Central memory CD8-positive, alpha-beta T cell (primary cell): ENCODE measurements around the gene TMEM39A.
A peak's percentile ranks its signal among the peaks of the same experiment; 100 is the strongest.

Experiments used
- ATAC-seq: fragments of 150-1000 bp; cut with Tn5 transposase; replicated peaks from 2 replicates; pipeline ENCODE4 v1.10.0; 2022; ENCODE audit warnings: mild to moderate bottlenecking, moderate FRiP score, moderate number of reproducible peaks; ENCODE audit not compliant: poor library complexity, severe bottlenecking; ENCODE audit errors: extremely low read depth
- DNase-seq, 2 donors: peaks; one replicate each; pipeline ENCODE4 v3.0.0; 2021; ENCODE audit warnings: low spot score in 2 of 2
- H3K27ac Mint-ChIP-seq: one replicate; pipeline ENCODE4 v1.8.0; 2022; ENCODE audit warnings: low read depth, mild to moderate bottlenecking, moderate library complexity, mixed read lengths
- H3K27me3 Mint-ChIP-seq: one replicate; pipeline ENCODE4 v1.8.0; 2022; ENCODE audit warnings: mixed read lengths
- H3K36me3 Mint-ChIP-seq: one replicate; pipeline ENCODE4 v1.8.0; 2022; ENCODE audit warnings: mild to moderate bottlenecking, moderate library complexity, mixed read lengths; ENCODE audit not compliant: insufficient read depth
- H3K4me1 Mint-ChIP-seq: one replicate; pipeline ENCODE4 v1.8.0; 2022; ENCODE audit warnings: mixed read lengths
- H3K4me3 Mint-ChIP-seq: one replicate; pipeline ENCODE4 v1.8.0; 2022; ENCODE audit warnings: mild to moderate bottlenecking, moderate library complexity, mixed read lengths
- H3K9me3 Mint-ChIP-seq: one replicate; pipeline ENCODE4 v1.8.0; 2022; ENCODE audit warnings: mixed read lengths

Gene TMEM39A

DNA sequence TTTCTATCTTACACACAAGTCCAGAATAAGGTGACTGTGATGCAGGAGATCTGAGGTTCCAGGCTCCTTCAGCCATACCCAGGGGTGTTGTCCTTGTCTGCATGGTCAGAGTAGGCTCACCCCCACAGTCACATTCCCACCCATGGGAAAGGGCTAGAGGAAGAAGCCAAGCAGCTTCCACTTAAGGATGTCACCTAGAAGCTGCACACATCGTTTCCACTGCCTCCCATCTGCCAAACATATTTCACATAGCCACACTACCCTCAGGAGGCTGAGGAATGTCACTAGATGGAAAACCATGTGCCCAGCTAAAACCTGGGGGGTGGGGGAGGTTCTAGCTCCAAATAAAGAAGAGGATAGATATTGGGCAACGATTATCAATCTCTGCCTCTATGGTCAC lies 58.1 kb downstream of the TMEM39A start:
- ATAC-seq (no peak), DNase-seq (no peak)
- Mint-ChIP-seq H3K27me3 (no peaks in the 10 kb centered on the region), H3K27ac (no peak overlapping the region), H3K9me3 (no peaks in the 10 kb centered on the region), H3K4me3 (no peak overlapping the region), H3K4me1 (no peaks in the 10 kb centered on the region), H3K36me3 (peaks cover 13% of the 10 kb centered on the region)

GRCh38 chr3:119403201-119403600 lies 60.2 kb downstream of the TMEM39A start:
- ATAC-seq, result no peak
- peaks cover 7% of the 10 kb centered on the region for H3K36me3 Mint-ChIP-seq

DNA sequence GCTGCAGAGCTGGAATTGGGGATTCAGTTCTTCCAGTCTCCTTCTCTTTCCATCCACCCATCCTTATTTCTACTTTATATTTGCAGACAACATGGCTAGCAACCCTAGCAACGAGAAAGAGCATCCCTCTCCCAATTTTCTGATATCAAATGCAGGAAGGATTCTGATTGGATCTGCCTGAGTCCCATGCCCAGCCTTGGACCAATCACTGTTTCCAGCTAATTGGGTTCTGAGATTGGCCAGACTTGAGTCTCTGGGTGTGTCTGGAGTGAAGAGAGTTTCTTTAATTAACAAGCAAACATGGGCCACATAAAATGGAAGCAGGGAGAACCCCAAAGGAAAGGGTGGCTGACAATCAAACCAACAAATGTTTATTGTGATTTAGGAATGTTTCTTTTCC lies 60.6 kb downstream of the TMEM39A start:
- Mint-ChIP-seq H3K27me3 (no peaks in the 10 kb centered on the region), H3K4me1 (no peaks in the 10 kb centered on the region), H3K9me3 (no peaks in the 10 kb centered on the region), H3K27ac (no peak overlapping the region), H3K4me3 (no peak overlapping the region), H3K36me3 (peaks cover 7% of the 10 kb centered on the region)
- DNase-seq, result no peak
- no peak for ATAC-seq

More at GRCh38 chr3:119403201-119403600, 60.2 kb downstream of the TMEM39A start:
- no peak overlapping the region for H3K4me3 Mint-ChIP-seq
- no peaks in the 10 kb centered on the region for H3K4me1 Mint-ChIP-seq
- no peaks in the 10 kb centered on the region for H3K27me3 Mint-ChIP-seq
- H3K9me3 Mint-ChIP-seq, result no peaks in the 10 kb centered on the region
- no peak overlapping the region for H3K27ac Mint-ChIP-seq
- DNase-seq, result no peak

DNA sequence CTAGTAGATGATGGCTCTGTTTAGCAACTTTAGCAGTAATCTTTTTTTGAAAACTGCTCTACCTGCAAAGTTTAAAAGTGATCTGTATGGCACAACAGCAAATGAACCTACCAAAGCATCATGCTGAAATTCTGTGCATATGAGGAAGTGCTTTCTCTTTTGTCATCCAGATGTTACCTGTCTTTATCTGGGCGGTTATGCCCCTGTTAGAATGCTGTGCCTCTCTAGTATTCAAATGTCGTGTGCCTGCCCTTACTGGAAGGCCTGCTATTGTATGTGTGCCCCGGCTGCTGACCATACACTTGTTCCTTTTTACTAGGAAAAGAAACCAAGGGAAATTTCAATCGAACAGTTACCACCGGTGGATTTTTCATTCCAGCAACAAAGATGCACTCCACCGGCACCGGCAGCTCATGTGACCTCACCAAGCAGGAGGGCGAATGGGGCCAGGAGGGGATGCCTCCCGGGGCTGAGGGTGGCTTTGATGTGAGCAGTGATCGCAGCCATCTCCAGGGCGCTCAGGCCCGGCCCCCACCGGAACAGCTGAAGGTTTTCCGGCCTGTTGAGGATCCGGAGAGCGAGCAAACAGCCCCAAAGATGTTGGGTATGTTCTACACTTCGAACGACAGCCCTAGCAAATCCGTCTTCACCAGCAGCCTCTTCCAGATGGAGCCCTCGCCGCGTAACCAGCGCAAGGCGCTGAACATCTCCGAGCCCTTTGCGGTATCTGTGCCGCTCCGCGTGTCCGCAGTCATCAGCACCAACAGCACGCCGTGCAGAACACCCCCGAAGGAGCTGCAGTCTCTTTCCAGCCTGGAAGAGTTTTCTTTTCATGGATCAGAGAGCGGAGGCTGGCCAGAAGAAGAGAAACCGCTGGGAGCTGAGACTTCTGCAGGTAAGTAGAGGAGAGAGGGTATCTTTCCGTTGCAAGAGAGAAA lies 61.6 kb downstream of the TMEM39A start:
- no peak for DNase-seq
- no peak for ATAC-seq
- no peak overlapping the region for H3K27ac Mint-ChIP-seq

DNA sequence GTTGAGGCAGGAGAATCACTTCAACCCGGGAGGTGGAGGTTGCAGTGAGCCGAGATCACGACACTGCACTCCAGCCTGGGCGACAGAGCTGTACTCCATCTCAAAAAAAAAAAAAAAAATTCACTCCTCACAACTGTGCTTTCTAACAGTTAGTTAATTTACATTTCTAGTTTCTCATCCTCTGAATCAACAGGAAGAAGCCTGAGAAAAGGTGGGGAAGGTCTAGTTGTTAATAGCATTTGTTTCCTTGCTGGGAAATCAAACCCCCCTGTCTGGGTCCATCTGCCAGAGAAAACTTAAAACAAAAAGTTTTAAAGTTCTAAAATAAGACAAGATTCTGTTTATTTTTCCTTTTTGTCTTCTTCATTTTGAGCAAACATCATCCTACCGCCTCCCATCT lies 62.3 kb downstream of the TMEM39A start:
- Mint-ChIP-seq H3K27me3 (no peaks in the 10 kb centered on the region), H3K4me1 (no peaks in the 10 kb centered on the region), H3K27ac (no peak overlapping the region), H3K4me3 (no peak overlapping the region), H3K9me3 (no peaks in the 10 kb centered on the region), H3K36me3 (peaks cover 7% of the 10 kb centered on the region)
- ATAC-seq (no peak), DNase-seq (no peak)

More for the DNA sequence above, 61.6 kb downstream of the TMEM39A start:
- H3K9me3 Mint-ChIP-seq, result no peaks in the 10 kb centered on the region
- no peaks in the 10 kb centered on the region for H3K27me3 Mint-ChIP-seq
- peaks cover 7% of the 10 kb centered on the region for H3K36me3 Mint-ChIP-seq
- H3K4me1 Mint-ChIP-seq, result no peaks in the 10 kb centered on the region
- no peak overlapping the region for H3K4me3 Mint-ChIP-seq

GRCh38 chr3:119400466-119400865 lies 62.9 kb downstream of the TMEM39A start:
- H3K27me3 Mint-ChIP-seq, result no peaks in the 10 kb centered on the region
- peaks cover 7% of the 10 kb centered on the region for H3K36me3 Mint-ChIP-seq
- H3K4me1 Mint-ChIP-seq, result peaks cover 5% of the 10 kb centered on the region
- H3K4me3 Mint-ChIP-seq, result no peak overlapping the region
- no peaks in the 10 kb centered on the region for H3K9me3 Mint-ChIP-seq
- no peak overlapping the region for H3K27ac Mint-ChIP-seq
- no peak for ATAC-seq
- no peak for DNase-seq

- DNase-seq, result no peak
- H3K4me1 Mint-ChIP-seq, result peaks cover 6% of the 10 kb centered on the region
Measured at GRCh38 chr3:119396870-119397269, 66.5 kb downstream of the TMEM39A start.

GRCh38 chr3:119395923-119396358 lies 67.5 kb downstream of the TMEM39A start:
- no peaks in the 10 kb centered on the region for H3K27me3 Mint-ChIP-seq
- no peak overlapping the region for H3K4me3 Mint-ChIP-seq
- H3K36me3 Mint-ChIP-seq, result peaks cover 14% of the 10 kb centered on the region
- no peaks in the 10 kb centered on the region for H3K9me3 Mint-ChIP-seq
- peaks cover 6% of the 10 kb centered on the region for H3K4me1 Mint-ChIP-seq
- ATAC-seq, result no peak
- DNase-seq, result no peak
- H3K27ac Mint-ChIP-seq, result no peak overlapping the region

More at GRCh38 chr3:119396870-119397269, 66.5 kb downstream of the TMEM39A start:
- no peak overlapping the region for H3K4me3 Mint-ChIP-seq
- peak overlapping the region; percentile 13 for H3K27ac Mint-ChIP-seq
- peaks cover 14% of the 10 kb centered on the region for H3K36me3 Mint-ChIP-seq
- no peaks in the 10 kb centered on the region for H3K27me3 Mint-ChIP-seq
- no peak for ATAC-seq
- H3K9me3 Mint-ChIP-seq, result no peaks in the 10 kb centered on the region

DNA sequence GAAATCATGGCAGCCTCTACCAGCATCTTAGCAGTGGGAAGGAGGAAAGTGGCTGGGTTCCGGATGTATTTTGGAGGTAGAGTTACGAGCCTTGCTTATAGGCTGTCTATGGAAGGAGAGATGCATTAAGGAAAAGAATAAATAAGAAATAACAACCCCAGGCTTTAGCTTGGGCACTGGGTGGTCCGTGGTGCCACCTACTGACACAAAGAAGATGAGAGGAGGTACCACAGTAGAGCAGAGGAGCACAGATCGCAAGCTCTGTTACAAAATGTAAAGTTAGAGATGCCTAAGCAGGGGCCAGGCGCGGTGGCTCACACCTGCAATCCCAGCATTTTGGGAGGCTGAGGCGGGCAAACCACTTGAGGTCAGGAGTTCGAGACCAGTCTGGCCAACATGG lies 74.8 kb downstream of the TMEM39A start:
- Mint-ChIP-seq H3K27ac (no peak overlapping the region), H3K9me3 (no peaks in the 10 kb centered on the region), H3K36me3 (peaks cover 8% of the 10 kb centered on the region), H3K4me3 (no peak overlapping the region), H3K27me3 (no peaks in the 10 kb centered on the region), H3K4me1 (no peaks in the 10 kb centered on the region)
- ATAC-seq (no peak), DNase-seq (no peak)

- ATAC-seq (no peak), DNase-seq (no peak)
- Mint-ChIP-seq H3K4me1 (no peaks in the 10 kb centered on the region), H3K36me3 (peaks cover 6% of the 10 kb centered on the region), H3K27ac (no peak overlapping the region), H3K27me3 (no peaks in the 10 kb centered on the region), H3K4me3 (no peak overlapping the region), H3K9me3 (no peaks in the 10 kb centered on the region)
Measured at GRCh38 chr3:119382134-119382533, 81.3 kb downstream of the TMEM39A start.

GRCh38 chr3:119380697-119381096 lies 82.7 kb downstream of the TMEM39A start:
- no peaks in the 10 kb centered on the region for H3K4me1 Mint-ChIP-seq
- no peaks in the 10 kb centered on the region for H3K27me3 Mint-ChIP-seq
- H3K27ac Mint-ChIP-seq, result no peak overlapping the region
- no peaks in the 10 kb centered on the region for H3K9me3 Mint-ChIP-seq
- ATAC-seq, result no peak
- DNase-seq, result no peak
- peaks cover 6% of the 10 kb centered on the region for H3K36me3 Mint-ChIP-seq
- H3K4me3 Mint-ChIP-seq, result no peak overlapping the region
